AG20443 (cell line): ENCODE measurements around the gene PDXK.
"Not testable (repeated sequence)": the region's sequence is repeated elsewhere in the genome, so short reads cannot be mapped to it uniquely, and the experiment has no call there.

Experiments
- DNase-seq: peaks from one replicate; pipeline ENCODE4 v3.0.0; 2012; ENCODE audit warnings: low spot score, mixed read lengths

PDXK gene

GRCh38 chr21:43718872-43719747 is at the start of gene PDXK:
Gene PDXK (plus strand): TSS chr21:43719129. CDS start chr21:43719295, 166 bp downstream.
- DNase-seq = peak; percentile 94

- DNase-seq = no peak
Observed at GRCh38 chr21:43669828-43670605, 48.9 kb upstream of the PDXK start.

- DNase-seq = no peak
Observed at GRCh38 chr21:43675871-43676270, 43.1 kb upstream of the PDXK start.

- DNase-seq = no peak
Observed at GRCh38 chr21:43676391-43676790, 42.5 kb upstream of the PDXK start.

GRCh38 chr21:43679951-43680350 is 39.0 kb upstream of the PDXK start:
- no peak for DNase-seq

DNA sequence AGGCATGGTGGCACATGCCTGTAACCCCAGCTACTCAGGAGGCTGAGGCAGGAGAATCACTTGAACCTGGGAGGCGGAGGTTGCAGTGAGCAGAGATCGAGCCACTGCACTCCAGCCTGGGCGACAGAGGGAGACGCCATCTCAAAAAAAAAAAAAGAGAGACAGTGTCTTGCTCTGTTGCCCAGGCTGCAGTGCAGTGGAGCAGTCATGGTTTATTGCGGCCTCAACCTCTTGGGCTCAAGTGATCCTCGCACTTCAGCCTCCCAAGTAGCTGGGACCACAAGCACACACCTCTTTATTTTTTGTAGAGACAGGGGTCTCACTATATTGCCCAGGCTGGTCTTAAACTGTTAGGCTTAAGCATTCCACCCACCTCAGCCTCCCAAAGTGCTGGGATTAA is 38.5 kb upstream of the PDXK start:
- not testable (repeated sequence) for DNase-seq

DNA sequence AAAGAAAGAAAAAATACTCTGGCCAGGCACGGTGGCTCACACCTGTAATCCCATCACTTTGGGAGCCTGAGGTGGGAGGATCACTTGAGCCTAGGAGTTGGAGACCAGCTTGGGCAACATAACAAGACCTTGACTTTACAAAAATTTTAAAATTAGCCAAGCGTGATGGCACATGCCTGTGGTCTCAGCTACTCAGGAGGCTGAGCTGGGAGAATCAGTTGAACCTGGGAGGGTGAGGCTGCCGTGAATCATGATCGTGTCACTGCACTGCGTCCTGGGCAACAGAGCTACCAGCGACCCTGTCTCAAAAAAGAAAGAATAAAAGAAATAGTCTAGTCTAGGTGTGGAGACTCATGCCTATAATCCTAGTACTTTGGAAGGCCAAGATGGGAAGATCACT is 37.3 kb upstream of the PDXK start:
- no peak for DNase-seq

DNA sequence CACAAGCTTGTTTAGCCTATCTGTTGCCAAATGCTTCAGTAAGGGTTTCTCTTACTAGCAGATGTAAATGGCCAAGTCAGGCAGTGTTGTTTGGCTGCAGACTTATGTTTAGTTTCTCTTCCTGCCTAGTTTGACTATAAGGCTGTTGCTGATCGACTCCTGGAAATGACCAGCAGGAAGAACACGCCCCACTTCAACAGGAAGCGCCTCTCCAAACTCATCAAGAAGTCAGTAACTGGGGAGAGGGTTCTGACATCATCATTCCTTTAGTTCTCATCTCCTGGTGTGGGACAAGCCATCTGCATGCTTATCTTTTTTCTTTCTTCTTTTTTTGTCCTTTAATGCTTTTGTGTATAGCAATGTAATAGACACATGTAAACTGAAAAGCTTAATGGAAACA is 34.5 kb upstream of the PDXK start:
- no peak for DNase-seq

- no peak for DNase-seq
Observed at GRCh38 chr21:43686811-43687565, 31.9 kb upstream of the PDXK start.

DNA sequence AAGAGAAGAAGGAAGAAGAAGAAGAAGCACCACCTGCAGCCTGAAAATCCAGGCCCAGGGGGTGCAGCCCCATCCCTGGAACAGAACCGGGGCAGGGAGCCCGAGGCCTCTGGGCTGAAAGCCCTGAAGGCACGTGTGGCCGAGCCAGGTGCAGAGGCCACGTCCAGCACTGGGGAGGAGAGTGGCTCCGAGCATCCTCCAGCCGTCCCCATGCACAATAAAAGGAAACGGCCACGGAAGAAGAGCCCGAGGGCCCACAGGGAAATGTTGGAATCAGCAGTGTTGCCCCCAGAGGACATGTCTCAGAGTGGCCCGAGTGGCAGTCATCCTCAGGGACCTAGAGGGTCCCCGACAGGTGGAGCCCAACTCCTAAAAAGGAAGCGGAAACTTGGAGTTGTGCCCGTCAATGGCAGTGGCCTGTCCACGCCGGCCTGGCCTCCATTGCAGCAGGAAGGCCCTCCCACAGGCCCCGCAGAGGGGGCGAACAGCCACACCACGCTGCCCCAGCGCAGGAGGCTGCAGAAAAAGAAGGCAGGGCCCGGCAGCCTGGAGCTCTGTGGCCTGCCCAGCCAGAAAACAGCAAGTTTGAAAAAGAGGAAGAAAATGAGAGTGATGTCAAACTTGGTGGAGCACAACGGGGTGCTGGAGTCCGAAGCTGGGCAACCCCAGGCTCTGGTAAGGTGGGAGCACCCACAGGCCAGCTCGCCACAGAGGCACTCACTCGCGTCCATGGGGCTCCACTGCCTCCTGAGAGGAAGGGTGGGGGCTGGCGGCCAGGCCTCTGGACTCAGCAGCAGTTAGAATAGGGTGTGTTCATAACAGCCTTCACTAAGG is 31.1 kb upstream of the PDXK start:
- no peak for DNase-seq

DNA sequence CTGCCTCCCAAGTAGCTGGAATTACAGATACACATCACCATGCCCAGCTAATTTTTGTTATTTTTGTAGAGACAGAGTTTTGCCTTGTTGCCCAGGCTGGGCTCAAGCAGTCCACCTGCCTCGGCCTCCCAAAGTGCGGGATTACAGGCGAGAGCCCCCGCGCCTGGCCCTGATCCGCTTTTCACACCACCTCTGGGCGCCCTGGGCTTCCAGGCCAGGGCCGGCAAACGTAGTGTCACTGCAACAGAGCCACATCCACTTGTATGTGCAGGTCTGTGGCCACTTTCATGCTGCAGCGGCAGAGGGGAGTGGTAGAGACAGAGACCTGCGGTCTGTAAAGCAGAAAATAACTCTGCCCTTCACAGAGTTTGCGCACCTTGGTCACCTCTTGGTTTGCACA is 30.0 kb upstream of the PDXK start:
- no peak for DNase-seq

- no peak for DNase-seq
Observed at GRCh38 chr21:43689556-43690337, 29.2 kb upstream of the PDXK start.

DNA sequence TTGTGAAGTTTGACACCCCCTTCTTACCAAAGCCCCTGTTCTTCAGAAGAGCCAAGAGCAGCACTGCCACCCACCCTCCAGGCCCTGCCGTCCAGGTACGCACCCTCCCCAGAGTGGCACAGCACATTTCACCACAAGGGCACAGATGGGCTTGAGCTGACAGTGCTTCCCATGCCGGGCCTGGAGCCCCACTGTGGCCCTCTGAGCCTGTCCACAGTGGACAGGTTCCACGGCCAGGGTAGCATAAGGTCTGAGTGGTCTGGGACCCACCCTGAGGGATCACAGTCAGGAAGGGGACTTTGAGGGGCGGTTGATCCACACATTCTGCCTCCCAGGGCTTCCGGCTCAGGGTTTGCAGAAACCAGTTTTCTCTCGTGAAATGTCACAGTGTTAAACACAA is 28.6 kb upstream of the PDXK start:
- no peak for DNase-seq

DNA sequence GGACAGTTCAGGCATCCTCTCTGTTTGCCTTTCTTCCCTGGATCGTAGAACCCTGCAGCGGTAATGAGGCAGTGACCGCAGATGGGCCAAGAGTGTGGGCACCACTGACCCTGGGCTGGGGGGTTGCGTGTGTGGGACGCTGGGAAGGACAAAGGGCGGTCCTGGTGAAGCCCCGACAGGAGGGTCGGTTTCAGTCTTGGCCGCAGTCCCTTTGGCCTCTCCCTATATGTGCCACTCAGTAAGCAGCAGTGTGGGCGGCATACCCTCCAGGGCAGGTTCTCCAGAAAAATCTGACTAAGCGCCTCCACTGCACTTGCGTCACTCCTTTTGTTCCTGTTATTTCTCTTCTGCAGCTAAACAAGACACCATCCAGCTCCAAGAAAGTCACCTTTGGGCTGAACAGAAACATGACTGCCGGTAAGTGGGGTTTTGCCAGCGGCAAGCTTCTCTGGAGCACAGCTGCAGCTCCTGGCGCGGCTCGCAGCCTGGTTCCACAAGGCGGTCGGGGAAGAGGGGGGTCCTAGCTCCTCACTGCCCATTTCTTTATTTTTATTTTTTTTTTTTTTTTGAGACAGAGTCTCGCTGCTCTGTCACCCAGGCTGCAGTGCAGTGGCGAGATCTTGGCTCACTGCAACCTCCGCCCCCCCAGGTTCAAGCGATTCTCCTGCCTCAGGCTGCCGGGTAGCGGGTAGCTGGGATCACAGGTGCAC is 27.7 kb upstream of the PDXK start:
- no peak for DNase-seq

- DNase-seq = no peak
Observed at GRCh38 chr21:43691801-43692200, 27.1 kb upstream of the PDXK start.

- DNase-seq = no peak
Observed at GRCh38 chr21:43692949-43693348, 26.0 kb upstream of the PDXK start.

DNA sequence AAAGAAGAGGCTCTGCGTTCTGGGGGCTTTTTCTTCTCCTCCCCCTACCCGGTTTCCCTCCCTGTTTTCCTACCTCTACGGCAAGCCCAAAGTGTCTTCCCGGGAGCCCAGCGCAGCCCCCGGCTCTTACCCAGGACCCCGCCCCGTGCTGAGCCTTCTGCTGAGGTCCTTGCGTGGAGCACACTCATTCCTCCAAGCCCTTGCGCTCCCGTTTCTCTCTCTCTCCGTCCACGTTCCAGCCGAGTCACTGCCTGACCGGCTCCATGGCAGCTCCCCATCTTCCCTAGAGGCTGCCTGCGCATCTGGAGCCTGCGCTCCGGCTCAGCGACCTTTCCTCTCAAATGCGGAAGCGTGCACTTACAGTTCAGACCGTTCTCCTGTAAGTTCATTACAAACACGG is 24.9 kb upstream of the PDXK start:
- no peak for DNase-seq

GRCh38 chr21:43694437-43695079 is 24.4 kb upstream of the PDXK start:
- no peak for DNase-seq

DNA sequence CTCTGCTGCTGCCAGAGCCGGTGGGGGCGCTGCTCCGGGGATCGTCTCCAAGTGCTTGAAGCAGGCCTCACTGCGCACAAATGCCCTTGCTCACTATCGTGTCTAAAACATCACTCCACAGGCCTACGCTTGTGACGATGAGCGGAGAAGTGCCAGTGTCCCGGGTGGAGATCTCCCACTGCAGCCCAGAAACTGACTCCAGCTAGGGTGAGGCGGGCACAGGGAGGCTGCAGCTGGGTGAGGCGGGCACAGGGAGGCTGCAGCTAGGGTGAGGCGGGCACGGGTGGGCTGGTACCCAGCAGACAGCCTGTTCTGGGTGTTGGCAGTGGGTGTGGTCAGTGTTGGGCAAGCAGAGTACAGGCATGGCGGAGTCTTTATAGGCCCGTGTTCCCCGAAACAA is 22.7 kb upstream of the PDXK start:
- no peak for DNase-seq
